ENCODE data around the gene FAM47B. TPM values are rescaled to one million over a fixed set of nuclear protein-coding genes. Genes with fewer than 3 reads are reported as not detected.

FAM47B gene
- total RNA-seq (not detected), polyA plus RNA-seq (not detected)
- long read RNA-seq, donor 1, result 0 reads
- long read RNA-seq, donor 2, result 0 reads
- long read RNA-seq, donor 3, result 0 reads
- long read RNA-seq, donor 4, result 0 reads
- long read RNA-seq, donor 5, result 0 reads
- long read RNA-seq, donor 6, result 0 reads
- long read RNA-seq, donor 7, result 0 reads
- long read RNA-seq, donor 8, result 0 reads
- long read RNA-seq, donor 9, result 0 reads
- long read RNA-seq, donor 10, partial matches to known transcripts, result 0 of 1 reads
- long read RNA-seq, donor 10, other reads (novel, unspliced or antisense), result 0 of 1 reads

- intact Hi-C loops (cut with DNase I), result no loop called here
- TF ChIP-seq CTCF (IDR thresholded peaks at IDR 0.05) (no peak), POLR2A (IDR thresholded peaks at IDR 0.05) (no peak)
- H3K4me1 ChIP-seq (replicated peaks in 1 of 2), result no peaks in the 10 kb centered on the region
- no peaks in the 10 kb centered on the region for H3K9me3 ChIP-seq (replicated peaks in 1 of 3)
- H3K27me3 ChIP-seq, result no peaks in the 10 kb centered on the region
- no peak for DNase-seq
- 84 to 95% (median 86%) methylated on average over 8 to 11 of the region's 11 CpGs; no CpG with 5 or more reads in 1 of the 4 donors for WGBS, 4 donors
- no peaks in the 10 kb centered on the region for H3K36me3 ChIP-seq (replicated peaks in 1 of 2)
- no peak within 1 kb of the TSS for H3K4me3 ChIP-seq
- H3K27ac ChIP-seq, result no peak within 1 kb of the TSS
Measured at GRCh38 chrX:34942496-34942895, at the start of gene FAM47B. TSS of gene FAM47B (plus strand) at chrX:34942796. CDS start at chrX:34942832, 36 bp downstream.

- intact Hi-C loops (cut with DNase I), result no loop called here
- 52 to 93% (median 80%) methylated on average over 1 of the region's 1 CpG for WGBS, 4 donors
Measured at GRCh38 chrX:34893741-34894140, 48.9 kb upstream of the FAM47B start.

GRCh38 chrX:34900691-34901090 lies 41.9 kb upstream of the FAM47B start:
- TF ChIP-seq POLR2A (IDR thresholded peaks at IDR 0.05) (no peak), CTCF (IDR thresholded peaks at IDR 0.05) (no peak)
- intact Hi-C loops (cut with DNase I), result no loop called here
- H3K27me3 ChIP-seq, result no peaks in the 10 kb centered on the region
- no peaks in the 10 kb centered on the region for H3K9me3 ChIP-seq (replicated peaks in 1 of 3)
- H3K36me3 ChIP-seq (replicated peaks in 1 of 2), result no peaks in the 10 kb centered on the region
- no peak for DNase-seq
- H3K4me1 ChIP-seq (replicated peaks in 1 of 2), result no peaks in the 10 kb centered on the region
- no peak overlapping the region for H3K27ac ChIP-seq
- H3K4me3 ChIP-seq, result no peak overlapping the region

More at GRCh38 chrX:34893741-34894140, 48.9 kb upstream of the FAM47B start:
- Histone ChIP-seq H3K4me1 (replicated peaks in 1 of 2) (no peaks in the 10 kb centered on the region), H3K9me3 (replicated peaks in 1 of 3) (no peaks in the 10 kb centered on the region), H3K27me3 (no peaks in the 10 kb centered on the region), H3K36me3 (replicated peaks in 1 of 2) (no peaks in the 10 kb centered on the region), H3K4me3 (no peak overlapping the region), H3K27ac (no peak overlapping the region)
- DNase-seq, result no peak
- TF ChIP-seq CTCF (IDR thresholded peaks at IDR 0.05) (peak; percentile 15 to 47 (median 22)), POLR2A (IDR thresholded peaks at IDR 0.05) (no peak)

GRCh38 chrX:34901761-34902160 lies 40.8 kb upstream of the FAM47B start:
- no peak for DNase-seq
- 66 to 86% (median 83%) methylated on average over 1 to 2 of the region's 2 CpGs for WGBS, 4 donors
- Histone ChIP-seq H3K27me3 (no peaks in the 10 kb centered on the region), H3K36me3 (replicated peaks in 1 of 2) (no peaks in the 10 kb centered on the region), H3K4me1 (replicated peaks in 1 of 2) (no peaks in the 10 kb centered on the region), H3K9me3 (replicated peaks in 1 of 3) (no peaks in the 10 kb centered on the region), H3K4me3 (no peak overlapping the region), H3K27ac (no peak overlapping the region)
- intact Hi-C loops (cut with DNase I), result no loop called here
- TF ChIP-seq CTCF (IDR thresholded peaks at IDR 0.05), result no peak
- no peak for TF ChIP-seq POLR2A (IDR thresholded peaks at IDR 0.05)

Data from adrenal gland (tissue), 19 donors.